G401.6 (cell line): ENCODE results near the gene P2RY2.

Experiments used
- FAIRE-seq: peaks from 2 replicates; lab custom pipeline; 2012; peaks lifted over from hg19 to GRCh38; lab: Jason Lieb, UNC

Gene P2RY2

DNA sequence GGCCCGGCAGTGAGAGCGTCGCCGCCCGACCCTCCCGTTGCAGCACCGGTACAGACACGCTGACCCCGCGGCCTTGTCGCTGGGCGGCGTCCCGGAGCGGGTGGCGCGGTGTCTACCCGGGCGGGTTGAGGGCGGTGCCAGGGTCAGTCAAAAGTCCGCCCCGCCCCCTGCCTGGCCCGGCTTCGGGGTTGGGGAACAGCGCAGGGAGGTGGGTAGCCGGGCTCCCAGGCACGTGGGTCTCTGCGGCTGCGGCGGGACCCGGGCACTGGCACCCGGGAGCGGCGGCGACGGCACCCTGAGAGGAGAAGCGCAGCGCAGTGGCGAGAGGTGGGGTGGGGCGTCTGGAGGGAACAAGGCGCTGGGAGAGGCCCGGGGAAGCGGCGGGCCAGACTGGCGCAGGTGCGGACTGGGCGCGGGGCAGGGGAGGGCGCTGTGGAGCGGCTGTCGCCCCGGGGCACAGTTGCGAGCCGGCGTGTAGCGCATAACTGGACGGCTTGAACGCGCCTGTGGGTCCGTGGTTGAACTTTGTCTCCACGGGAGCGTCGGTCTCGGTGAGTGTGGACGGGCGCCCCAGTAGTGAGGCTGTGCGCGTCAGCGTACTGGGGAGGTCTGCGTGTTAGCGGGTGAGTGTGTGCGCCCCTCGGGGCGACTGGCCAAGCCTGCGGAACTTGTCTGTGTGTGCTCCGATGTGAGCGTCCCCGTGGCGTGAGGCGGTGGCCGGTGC lies at the start of gene P2RY2:
P2RY2 (plus strand) TSS at position 176 of the 724 bp plus-strand sequence. CDS start 15,879 bp downstream, outside the sequence.
- FAIRE-seq = no peak

- no peak for FAIRE-seq
Measured at GRCh38 chr11:73168925-73169579, 49.0 kb upstream of the P2RY2 start.

DNA sequence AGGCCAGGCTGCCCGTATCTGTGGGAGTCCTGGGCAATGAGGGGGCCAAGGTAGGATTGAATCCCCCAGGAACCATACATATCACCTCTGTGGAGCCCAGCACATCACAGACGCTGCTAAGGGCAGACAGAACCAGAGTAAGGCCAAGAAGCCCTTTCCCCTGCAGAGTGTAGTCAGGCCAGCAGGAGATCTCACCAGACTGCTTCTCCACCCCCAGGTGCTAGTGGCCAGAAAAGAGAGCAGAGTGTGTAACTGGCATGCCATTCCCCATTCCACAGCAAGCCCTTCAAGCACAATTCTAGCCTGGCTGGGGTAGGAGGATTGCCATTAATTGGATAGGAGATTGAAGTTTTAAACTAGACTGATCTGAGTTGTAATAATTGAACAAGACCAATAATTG lies 47.9 kb upstream of the P2RY2 start:
- FAIRE-seq = no peak

- no peak for FAIRE-seq
Measured at GRCh38 chr11:73171436-73172161, 46.5 kb upstream of the P2RY2 start.

DNA sequence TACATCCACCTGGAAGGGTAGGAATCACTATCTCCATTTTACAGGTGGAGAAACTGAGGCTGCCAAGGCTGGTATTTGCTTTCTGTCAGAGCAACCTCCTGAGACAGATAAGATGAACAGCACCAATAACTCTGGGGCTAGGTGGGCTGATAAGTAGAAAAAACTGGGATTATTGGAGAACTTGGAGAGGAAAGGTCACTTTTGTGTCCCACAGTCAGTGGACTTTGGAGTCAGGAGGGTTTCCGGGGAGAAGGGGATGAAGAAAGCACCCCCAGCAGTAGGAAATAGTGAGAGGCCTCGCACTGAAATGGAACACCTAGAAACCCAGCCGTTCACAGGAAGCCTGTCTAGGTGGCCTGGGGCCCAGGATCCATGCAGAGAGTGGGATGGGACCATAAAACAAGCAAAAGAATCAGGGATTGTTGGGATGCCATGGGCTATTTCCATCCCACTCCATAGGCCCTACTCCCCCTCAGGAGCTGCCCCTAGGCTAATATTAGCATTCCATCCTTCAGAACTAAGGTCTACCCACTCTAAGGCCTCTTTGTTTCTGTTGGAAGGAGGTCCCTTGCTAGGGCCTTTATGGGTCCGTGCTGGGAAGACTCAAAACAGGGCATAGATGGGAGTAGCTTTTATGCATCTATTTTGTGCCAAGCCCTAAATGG lies 45.0 kb upstream of the P2RY2 start:
- no peak for FAIRE-seq

DNA sequence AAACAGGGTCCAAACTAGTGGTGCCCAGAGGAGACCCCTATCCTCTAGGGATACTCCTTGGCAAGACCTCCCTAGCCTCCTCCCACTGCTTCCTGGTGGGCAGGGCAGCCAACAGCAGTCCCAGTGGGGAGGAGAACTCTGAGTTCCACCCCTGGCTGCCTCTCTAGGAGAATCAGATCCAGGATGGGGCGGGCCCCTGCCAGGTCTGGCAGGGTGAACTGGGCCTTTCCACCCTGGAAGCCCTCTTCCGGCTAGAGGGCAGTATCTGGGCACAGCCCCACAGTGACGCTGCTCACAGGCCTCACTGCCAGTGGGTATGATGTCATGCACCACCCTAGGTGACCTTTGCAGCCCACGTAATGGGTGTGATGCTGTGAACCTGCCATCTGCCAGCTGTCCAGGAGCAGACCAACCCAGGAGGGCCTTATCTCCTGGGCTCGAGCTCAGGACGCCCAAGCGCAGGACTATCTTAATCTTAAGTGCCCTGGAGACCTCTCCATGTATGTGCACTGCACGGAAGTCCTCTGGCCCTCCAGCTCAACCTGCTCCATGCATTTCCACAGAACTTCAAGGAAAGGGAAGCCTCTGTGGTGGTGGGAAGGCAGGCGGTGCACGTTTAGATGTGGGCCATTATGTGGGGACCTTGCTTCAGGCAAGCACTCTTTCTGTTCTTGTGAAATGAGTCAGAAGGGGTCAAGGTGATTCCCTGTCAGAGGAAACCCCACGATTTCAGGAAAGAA lies 44.2 kb upstream of the P2RY2 start:
- FAIRE-seq = no peak

DNA sequence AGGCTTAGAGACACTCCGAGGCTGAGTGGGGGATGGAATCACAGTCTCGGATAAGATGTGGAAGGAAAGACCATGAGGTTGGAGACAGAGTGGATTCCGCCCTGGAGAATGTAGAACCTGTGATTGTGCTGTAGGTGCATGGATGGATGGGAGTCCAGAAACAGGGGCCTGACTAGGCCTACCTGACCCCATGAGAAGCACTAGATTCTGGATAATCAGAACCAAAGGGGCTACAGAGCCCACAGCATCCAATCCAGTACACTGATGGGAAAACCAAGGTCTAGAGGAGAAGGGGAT lies 43.6 kb upstream of the P2RY2 start:
- FAIRE-seq = no peak

GRCh38 chr11:73175551-73176144 lies 42.4 kb upstream of the P2RY2 start:
- FAIRE-seq = no peak

GRCh38 chr11:73176145-73176873 lies 41.8 kb upstream of the P2RY2 start:
- FAIRE-seq = no peak

GRCh38 chr11:73176874-73177155 lies 41.3 kb upstream of the P2RY2 start:
- FAIRE-seq = no peak

GRCh38 chr11:73177380-73177777 lies 40.7 kb upstream of the P2RY2 start:
- FAIRE-seq = no peak

DNA sequence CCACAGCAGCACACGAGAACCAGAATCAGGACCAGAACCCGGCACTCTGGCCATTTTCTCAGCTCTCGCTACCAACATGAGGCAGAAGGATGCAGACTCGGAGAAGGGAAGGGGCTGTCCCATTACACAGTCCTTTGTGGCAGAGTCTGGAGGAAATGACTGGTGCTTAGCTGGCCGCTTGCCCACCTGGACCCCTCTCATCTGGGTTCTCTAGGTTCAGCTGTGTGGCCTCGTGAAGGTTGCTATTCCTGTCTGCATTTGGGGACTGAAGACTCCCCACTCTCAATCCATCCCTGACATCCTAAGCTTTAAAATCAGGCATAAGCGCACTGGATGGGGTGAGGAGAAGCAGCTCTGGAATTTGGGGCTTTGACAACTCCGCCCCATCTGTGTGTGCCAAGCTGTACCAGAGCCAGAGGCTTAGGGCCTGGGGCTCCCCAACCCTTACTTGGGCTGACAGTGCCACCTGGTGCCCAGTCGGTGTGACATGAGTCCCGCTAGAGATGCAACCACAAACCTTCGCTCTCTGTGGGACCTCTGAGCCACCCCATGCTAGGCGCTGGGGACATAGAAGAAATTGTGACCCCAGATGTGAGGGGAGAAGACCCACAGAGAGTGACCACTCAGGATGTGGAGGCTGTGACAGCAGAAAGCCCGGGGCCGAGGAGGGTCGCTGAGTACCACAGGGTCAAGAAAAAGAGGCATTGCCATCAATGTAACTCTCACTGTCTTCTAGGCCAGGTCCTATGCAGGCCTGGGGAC lies 40.1 kb upstream of the P2RY2 start:
- FAIRE-seq = no peak

- no peak for FAIRE-seq
Measured at GRCh38 chr11:73178681-73179080, 39.4 kb upstream of the P2RY2 start.

DNA sequence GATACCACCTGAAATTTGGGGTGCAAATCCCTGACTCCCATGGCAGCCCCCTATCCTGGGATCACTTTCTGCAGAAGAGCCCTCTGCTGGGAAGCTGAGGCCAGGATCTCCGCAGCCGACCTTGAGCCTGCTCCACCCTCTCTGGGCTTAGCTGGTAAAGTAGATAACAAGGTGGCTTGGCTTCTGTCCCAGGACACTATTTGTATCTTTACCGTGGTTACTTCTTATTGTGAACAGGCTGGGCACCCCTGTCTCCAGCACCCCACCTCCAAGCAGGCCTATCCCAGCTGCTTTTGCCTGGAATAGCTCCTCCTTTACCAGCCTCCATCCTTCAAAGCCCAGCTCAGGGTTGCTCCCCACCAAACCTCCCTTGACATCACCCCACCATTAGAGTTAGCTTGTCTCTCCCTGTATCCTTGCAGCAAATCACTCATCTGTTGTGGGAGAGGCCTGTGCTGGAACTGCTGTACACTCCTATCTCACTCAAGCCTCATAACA lies 35.2 kb upstream of the P2RY2 start:
- FAIRE-seq = no peak

DNA sequence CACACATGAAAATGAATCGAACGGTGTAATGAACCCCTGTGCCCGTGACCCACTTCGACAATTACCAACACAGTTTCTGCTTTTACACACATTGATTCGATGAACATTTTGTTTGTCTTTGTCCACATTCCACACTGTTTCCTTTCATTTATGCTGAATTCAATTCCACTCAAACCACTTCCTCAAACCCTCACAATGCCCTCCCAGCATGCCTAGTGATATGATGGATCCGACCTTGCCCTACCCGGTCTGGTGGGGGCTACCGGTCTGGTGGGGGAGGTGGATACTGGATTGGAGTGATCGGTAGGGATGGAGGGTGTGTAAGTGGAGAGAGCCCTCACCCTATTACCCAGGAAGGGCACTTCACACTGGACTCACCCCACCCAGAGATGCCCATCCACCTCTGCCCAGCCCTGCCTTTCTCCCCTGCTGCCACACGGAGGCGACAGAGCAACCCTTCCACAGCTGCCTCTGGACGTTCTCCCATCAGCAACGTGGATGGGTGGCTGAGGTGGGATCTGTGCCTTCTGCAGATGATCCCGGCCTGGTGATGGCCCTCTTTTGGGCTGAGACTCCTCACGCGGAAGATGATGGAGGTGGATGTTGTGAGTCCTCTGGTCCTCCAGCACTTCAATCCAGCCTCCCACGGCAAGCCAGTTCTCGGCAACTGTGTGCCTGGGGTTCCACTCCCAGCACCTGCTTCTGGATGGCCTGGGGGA lies 33.0 kb upstream of the P2RY2 start:
- no peak for FAIRE-seq

DNA sequence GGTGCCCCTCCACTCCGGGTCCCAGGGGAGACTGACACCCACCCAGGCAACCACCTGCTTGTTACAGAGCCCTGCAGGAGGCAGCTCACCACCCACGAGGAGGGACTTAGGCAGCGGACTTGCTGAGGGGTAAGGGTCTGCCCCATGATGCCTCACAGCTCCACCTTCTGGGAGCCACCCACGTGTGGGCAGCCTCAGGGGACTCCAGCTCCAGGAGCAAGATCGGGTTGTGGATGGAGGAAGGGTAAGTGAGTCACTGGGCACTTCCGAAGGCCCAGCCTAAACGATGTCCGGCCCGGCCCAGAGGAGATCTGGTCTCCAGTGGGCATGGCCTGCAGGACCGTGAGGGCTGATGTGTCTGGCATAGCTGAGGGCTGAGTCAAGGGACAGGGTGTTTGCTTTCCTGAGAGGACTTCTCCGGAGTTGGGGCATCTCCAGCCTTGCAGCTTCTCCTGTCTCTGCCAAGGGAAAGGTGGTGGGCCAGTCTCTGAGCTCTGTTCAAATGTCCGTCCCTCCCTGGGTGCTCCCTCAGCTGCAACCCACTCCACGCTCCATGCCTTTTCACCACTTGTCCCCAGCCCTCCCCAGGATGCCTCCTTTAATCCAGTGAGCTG lies 32.3 kb upstream of the P2RY2 start:
- no peak for FAIRE-seq

DNA sequence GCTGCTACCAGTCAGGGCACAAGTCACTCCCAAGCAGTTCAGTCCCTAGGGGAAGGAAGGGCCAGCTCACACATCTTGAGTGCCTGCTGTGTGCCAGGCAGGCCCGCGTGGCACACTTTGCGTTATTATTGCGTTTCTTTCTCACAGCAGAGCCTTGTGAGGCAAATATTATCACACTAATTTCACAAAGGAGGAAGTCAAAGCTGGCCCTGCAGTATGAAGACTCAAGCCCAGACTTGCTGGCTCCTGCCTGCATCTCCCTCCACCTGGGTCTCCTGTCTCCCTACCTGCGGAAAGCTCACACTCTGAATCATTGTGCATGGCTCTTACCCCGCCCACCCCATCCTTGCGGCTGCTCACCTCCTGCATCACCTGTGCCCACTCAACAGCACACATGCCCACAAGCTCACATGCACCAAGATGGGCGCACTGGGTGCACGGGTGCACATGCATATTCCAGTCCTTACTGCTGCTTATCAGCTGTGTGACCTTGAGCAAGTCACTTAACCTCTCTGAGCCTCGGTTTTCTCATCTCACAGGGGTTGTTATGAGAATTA lies 31.7 kb upstream of the P2RY2 start:
- no peak for FAIRE-seq

GRCh38 chr11:73186886-73187285 lies 31.2 kb upstream of the P2RY2 start:
- FAIRE-seq = no peak

GRCh38 chr11:73187854-73188253 lies 30.2 kb upstream of the P2RY2 start:
- no peak for FAIRE-seq
